Choroid plexus epithelial cell (primary cell): ENCODE results near the gene MSMP.

Source experiments
- DNase-seq: peaks from one replicate; pipeline ENCODE4 v3.0.0-alpha.2; 2010; ENCODE audit warnings: low read depth
- H3K4me3 ChIP-seq: 2 replicates; pipeline ENCODE4 v1.5.1; 2011; ENCODE audit warnings: low read depth, mild to moderate bottlenecking, control low read depth, low read length, moderate library complexity
- TF ChIP-seq, protein P1 (sequence below): conservative IDR thresholded peaks from 2 replicates; pipeline ENCODE4 v1.5.1; 2011; ENCODE audit warnings: low read depth, mild to moderate bottlenecking, control low read depth, inconsistent platforms, low read length, moderate library complexity

The MSMP gene

DNA sequence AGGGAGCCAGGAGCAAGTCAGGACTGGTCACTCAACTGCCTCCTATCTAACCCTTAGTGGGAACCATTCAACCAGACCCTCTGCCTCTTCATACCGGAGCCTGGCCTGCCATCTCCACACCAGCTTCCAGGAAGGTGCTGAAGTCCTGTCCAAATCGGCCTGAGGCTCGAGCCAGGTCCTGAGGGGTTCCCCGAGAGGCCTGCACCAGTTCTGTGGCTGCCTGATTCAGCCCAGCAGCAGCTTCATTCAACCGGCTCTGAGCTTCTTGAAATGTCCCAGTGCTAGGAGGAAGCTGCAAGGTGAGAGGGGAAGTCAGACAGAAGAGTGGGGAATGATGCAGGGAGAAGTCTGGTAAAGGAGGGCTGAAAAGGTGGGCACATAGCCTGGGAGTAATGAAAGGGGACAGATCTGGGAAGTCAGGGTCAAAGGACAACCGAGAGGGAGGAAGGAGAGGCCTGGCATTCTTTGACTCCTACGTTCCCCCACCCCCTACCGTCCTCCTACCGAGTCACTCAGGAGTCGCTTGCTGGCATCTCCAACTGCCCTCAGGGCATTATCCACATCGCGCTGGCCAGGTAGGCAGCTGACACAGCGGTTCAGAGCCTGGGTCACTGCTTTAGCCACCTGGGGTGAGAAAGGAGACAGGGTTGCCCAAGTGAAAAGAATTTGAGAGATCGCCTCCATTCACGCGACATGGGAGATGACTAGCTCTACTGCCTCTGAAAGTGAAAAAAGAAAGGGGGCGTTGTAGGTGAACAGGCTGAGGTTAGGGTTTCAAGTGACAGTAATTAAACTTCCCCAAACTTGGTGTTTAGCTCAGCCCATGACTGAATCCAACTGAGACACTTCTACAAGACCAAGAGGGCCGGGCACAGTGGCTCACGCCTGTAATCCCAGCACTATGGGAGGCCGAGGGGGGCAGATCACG, 42.3 kb downstream of the MSMP start:
- DNase-seq: no peak
- H3K4me3 ChIP-seq: no peak overlapping the region
- TF ChIP-seq, protein P1, sequence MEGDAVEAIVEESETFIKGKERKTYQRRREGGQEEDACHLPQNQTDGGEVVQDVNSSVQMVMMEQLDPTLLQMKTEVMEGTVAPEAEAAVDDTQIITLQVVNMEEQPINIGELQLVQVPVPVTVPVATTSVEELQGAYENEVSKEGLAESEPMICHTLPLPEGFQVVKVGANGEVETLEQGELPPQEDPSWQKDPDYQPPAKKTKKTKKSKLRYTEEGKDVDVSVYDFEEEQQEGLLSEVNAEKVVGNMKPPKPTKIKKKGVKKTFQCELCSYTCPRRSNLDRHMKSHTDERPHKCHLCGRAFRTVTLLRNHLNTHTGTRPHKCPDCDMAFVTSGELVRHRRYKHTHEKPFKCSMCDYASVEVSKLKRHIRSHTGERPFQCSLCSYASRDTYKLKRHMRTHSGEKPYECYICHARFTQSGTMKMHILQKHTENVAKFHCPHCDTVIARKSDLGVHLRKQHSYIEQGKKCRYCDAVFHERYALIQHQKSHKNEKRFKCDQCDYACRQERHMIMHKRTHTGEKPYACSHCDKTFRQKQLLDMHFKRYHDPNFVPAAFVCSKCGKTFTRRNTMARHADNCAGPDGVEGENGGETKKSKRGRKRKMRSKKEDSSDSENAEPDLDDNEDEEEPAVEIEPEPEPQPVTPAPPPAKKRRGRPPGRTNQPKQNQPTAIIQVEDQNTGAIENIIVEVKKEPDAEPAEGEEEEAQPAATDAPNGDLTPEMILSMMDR: no peak

DNA sequence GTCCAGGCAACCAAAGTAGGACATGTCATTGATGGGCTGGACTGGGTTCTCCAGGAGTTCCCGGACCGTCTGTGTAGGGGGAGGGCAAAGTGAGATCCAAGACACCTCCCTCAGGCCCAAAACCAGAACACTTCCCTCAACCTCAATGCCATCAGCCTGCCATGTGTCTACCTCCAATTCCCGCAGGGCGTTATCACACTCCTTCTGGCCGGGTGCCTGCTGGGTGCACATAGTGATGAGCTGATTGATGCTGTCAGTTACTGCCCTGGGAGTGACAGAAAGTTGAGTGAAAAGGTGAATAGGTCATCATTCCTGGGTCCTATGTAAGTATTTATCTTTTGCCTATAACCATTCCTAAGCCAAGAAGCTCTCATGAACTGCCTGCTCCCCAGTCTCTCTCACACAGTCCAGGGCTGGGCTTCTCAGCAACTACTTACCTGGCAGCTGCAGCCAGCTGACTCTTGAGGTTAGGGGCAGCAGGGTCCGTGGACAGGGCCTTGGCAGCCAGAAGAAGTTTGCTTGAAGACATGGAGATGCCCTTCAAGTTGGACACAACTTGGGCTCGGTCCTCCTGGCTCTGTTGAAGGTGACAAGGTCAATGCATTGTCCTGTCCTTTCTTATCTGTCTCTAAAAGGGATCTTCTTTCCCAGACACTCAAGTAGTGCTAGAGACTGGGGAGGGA, 43.1 kb downstream of the MSMP start:
- no peak overlapping the region for H3K4me3 ChIP-seq
- TF ChIP-seq, protein P1: no peak
- DNase-seq: no peak

DNA sequence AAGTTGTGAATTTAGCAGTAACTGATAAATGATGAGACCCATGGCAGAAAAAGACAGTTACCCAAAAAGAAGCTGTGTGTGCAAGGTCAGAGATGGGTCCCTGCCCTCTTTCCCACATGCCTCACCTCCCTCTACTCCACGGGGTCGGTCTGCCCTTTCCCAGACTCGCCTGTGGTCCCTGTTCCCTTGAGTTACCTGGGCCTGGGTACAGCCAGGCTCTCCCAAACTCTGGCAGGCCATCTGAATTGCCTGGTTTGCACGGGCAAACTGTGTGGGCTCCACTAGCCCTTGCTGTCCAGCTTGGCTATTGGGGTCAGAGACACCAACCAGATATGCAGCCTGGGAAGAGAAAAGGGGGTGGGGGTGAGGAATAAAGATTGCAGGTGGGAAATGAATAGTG, 45.9 kb downstream of the MSMP start:
- TF ChIP-seq, protein P1: no peak
- no peak overlapping the region for H3K4me3 ChIP-seq

DNA sequence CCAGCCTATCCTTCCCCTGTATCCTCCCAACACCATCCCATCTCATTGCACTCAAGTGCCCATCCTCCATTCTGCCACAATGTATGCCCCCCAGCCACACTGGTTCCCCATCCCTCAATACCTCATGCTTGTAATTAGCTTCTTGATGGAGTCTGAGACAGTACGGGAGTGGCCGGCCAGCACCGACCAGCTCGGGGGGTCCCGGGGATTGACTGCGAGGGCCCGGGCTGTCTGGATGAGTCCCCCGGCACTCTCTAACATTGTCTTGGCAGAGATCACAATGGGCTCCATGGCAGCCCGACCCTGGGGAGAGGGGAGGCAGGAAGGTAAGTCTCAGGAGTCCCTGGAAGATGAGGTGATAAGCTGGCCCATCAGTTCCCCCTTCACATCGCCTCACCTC, 47.1 kb downstream of the MSMP start:
- no peak for DNase-seq
- no peak overlapping the region for H3K4me3 ChIP-seq
- TF ChIP-seq, protein P1: no peak

More for the DNA sequence above, 45.9 kb downstream of the MSMP start:
- DNase-seq: no peak

DNA sequence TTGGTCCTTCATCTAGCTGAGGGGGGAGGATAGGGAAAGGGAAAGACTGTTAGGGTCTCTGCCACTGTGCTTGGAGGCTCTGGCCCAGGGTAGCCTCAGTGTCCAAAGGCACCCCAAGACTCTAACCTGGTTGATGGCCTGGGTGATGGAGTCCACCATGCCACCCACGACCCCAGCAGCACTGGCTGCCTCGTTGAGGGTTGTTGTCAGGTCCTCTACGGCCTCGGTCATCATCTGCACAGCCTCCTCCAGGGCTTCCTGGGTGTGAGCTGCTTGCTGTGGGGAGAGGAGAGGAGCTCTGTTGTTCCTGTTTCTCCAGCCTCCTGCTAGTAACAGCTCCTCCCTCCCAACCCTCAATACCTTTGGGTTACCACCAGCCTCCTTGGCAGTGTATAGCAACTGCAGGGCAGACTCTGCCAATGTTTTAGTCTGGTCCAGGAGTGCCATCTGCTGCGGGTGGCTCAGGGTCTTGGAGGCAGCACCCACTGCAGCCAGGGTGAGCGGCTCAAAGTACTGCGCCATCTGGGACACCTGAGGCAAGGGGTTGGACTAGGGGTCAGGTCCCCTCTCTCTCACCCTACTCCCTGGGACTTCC, 48.1 kb downstream of the MSMP start:
- TF ChIP-seq, protein P1: no peak
- no peak overlapping the region for H3K4me3 ChIP-seq
- DNase-seq: no peak

DNA sequence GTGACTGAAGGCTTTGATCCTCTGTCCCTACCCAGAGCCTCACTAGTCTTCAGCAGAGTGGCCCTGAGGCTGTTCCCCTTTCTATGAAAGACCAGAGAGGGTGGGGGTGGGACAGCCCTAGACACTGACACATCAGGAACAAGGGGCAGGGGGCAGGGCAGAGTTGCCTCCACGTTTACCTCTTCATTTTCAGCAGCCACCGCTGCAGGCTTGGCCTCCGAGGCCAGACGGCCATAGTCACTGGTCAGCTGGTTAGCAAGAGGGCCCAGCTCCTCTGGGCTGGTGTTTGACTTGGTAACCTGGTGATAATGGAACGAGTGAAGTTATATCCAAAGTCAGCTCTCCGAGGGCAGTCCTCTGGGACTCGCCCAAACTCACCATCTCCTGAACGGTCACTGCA, 48.7 kb downstream of the MSMP start:
- TF ChIP-seq, protein P1: no peak
- no peak overlapping the region for H3K4me3 ChIP-seq
- DNase-seq: no peak
